Measurements from ENCODE around the gene TRAPPC3.

DNA sequence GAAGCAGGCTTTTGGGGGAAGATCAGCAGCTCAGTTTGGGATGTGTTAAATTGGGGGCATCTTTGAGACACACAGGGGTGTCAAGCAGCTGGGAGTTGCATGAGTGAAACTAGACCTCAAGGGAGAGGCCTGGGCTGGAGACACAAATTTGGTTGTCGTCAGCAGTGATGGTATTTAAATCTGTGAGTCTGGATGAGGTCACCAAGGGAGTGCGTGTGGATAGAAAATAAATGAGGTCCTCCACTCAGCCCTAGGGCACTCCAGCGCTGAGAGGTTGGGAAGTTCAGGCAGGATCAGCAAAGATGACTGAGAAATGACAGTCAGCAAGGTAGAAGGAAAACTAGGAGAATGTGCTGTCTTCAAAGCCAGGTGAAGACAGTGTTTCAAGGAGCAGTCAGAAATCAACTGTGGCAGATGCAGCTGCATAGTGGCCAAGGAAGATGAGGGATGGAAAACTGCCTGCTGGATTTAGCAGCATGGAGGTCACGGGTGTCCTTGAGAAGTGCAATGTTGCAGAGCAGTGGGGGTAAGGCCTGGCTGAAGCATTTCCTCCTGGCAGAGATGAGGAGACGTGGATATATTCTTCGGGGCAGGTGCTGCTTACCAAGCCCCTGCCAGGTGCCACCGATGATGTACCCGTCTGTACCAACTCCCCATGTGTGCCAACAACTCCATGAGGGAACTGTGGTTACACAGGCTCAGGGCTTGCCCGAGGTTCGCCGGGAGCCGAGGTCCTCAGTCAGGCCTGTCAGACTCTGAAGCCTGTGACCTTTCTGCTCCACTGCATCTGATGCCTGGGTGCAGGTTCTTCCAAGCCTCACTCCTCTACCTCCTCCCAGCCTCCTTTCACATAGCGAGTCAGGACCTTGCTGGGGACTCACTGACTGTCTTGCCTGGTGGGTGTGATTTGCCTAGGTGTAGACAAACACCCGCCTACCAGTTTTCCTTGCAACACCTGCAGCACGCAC, 17.9 kb upstream of the TRAPPC3 start:
- TF ChIP-seq, protein P1, sequence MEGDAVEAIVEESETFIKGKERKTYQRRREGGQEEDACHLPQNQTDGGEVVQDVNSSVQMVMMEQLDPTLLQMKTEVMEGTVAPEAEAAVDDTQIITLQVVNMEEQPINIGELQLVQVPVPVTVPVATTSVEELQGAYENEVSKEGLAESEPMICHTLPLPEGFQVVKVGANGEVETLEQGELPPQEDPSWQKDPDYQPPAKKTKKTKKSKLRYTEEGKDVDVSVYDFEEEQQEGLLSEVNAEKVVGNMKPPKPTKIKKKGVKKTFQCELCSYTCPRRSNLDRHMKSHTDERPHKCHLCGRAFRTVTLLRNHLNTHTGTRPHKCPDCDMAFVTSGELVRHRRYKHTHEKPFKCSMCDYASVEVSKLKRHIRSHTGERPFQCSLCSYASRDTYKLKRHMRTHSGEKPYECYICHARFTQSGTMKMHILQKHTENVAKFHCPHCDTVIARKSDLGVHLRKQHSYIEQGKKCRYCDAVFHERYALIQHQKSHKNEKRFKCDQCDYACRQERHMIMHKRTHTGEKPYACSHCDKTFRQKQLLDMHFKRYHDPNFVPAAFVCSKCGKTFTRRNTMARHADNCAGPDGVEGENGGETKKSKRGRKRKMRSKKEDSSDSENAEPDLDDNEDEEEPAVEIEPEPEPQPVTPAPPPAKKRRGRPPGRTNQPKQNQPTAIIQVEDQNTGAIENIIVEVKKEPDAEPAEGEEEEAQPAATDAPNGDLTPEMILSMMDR (IDR thresholded peaks at IDR 0.05; ENCODE audit: low read depth, low read length, poor library complexity, severe bottlenecking) = no peak
- no peak for TF ChIP-seq EZH2phosphoT487 (IDR thresholded peaks at IDR 0.05; ENCODE audit: borderline replicate concordance, low read length)
